Uterus (tissue), 4 donors: ENCODE data around the gene DCLK3. TPM values are rescaled to one million over a fixed set of nuclear protein-coding genes. Genes with fewer than 3 reads are reported as not detected.

Experiments
- DNase-seq, 2 donors: peaks; one replicate each; pipeline ENCODE4 v3.0.0-alpha.2; 2019 to 2020
- H3K27ac ChIP-seq, 2 donors: fragments of 200-600 bp; sonication (generic); 1 replicate in 1 of 2; 2 replicates in 1 of 2; pipeline ENCODE4 v1.5.1; 2016 to 2018
- H3K27me3 ChIP-seq, 2 donors: fragments of 200-600 bp; sonication (generic); one replicate each; pipeline ENCODE4 v1.5.1; 2018 to 2019; ENCODE audit warnings: control low read depth in 1 of 2
- H3K36me3 ChIP-seq, 2 donors: fragments of 200-600 bp; sonication (generic); one replicate each; pipeline ENCODE4 v1.5.1; 2019; ENCODE audit warnings: control low read depth in 1 of 2
- H3K4me1 ChIP-seq, 2 donors: fragments of 200-600 bp; sonication (generic); one replicate each; pipeline ENCODE4 v1.5.1; 2018 to 2019; ENCODE audit warnings: control low read depth in 1 of 2
- H3K4me3 ChIP-seq, 2 donors: fragments of 200-600 bp; sonication (generic); 1 replicate in 1 of 2; 2 replicates in 1 of 2; pipeline ENCODE4 v1.5.1; 2018 to 2019; ENCODE audit warnings: mild to moderate bottlenecking in 1 of 2
- H3K9me3 ChIP-seq, 2 donors: fragments of 200-600 bp; sonication (generic); one replicate each; pipeline ENCODE4 v1.5.1; 2019; ENCODE audit warnings: control low read depth in 1 of 2
- POLR2A ChIP-seq, 2 donors: fragments of 450-650 bp; IDR thresholded peaks; one replicate each; pipeline ENCODE4 v1.6.1; 2016; ENCODE audit warnings: antibody characterized with exemption in 2 of 2, mild to moderate bottlenecking in 1 of 2, moderate library complexity in 1 of 2
- intact Hi-C: fragments of 100-400 bp; cut with DNase I; formaldehyde crosslinking; loops from one replicate; pipeline ENCODE4 v1.15.1; 2023; ENCODE audit warnings: low total_unique reads
- total RNA-seq, 4 donors: library from RNA; depleted of rRNA in 3 of 4; stranded (reverse); fragments of >200 nt in 3 of 4; gene quantifications; one replicate each; pipeline versions ENCODE4 v1.1.0 to v1.2.4, GENCODE V29; 2014 to 2023
- TF ChIP-seq, protein P1 (sequence below), 4 experiments: fragments of 200-600 bp in 2 of 4; fragments of 450-650 bp in 2 of 4; sonication (generic) in 2 of 4; IDR thresholded peaks; one replicate each; pipeline ENCODE4 v1.5.1; 2016 to 2019; ENCODE audit warnings: antibody characterized with exemption in 4 of 4, mild to moderate bottlenecking in 2 of 4, moderate library complexity in 1 of 4
- donor health status: DM: yes; HTN: yes; CAD: no.

The DCLK3 gene
- total RNA-seq, 4 donors from 2014 or later = 1.0 to 1.5 TPM; not detected in 2

DNA sequence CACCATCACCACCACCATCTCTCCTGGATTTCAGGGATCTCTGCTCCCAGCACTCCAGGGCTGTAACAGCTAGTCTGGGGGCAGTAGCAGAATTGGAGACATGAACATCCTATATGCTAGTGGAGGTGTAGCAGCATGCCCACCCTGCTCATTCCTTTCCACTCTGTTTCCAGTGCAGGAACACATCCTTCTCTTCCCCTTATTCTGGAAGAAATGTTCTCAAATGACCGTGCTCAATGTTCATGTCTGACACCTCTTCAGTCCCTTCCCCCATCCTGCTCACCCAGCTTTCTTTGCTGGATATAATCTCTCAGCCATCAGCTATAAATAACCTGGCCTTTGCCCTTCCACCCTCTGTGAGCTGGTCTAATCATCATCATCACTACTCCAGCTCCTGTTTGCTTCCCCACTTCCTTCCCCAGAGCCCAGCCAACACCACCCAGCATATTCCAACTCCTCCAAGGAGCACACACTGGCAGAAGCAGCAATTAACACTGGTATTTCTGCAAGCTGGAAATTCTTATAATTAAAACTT, 31.1 kb downstream of the DCLK3 start:
- TF ChIP-seq, protein P1, sequence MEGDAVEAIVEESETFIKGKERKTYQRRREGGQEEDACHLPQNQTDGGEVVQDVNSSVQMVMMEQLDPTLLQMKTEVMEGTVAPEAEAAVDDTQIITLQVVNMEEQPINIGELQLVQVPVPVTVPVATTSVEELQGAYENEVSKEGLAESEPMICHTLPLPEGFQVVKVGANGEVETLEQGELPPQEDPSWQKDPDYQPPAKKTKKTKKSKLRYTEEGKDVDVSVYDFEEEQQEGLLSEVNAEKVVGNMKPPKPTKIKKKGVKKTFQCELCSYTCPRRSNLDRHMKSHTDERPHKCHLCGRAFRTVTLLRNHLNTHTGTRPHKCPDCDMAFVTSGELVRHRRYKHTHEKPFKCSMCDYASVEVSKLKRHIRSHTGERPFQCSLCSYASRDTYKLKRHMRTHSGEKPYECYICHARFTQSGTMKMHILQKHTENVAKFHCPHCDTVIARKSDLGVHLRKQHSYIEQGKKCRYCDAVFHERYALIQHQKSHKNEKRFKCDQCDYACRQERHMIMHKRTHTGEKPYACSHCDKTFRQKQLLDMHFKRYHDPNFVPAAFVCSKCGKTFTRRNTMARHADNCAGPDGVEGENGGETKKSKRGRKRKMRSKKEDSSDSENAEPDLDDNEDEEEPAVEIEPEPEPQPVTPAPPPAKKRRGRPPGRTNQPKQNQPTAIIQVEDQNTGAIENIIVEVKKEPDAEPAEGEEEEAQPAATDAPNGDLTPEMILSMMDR (IDR thresholded peaks at IDR 0.05) = no peak
- no peak for TF ChIP-seq POLR2A (IDR thresholded peaks at IDR 0.05)
- intact Hi-C loops = no loop called here
- H3K4me3 ChIP-seq = no peak overlapping the region
- H3K9me3 ChIP-seq = no peaks in the 10 kb centered on the region
- no peaks in the 10 kb centered on the region for H3K27me3 ChIP-seq
- no peak for DNase-seq
- no peaks in the 10 kb centered on the region for H3K36me3 ChIP-seq
- no peak overlapping the region for H3K27ac ChIP-seq
- H3K4me1 ChIP-seq = no peaks in the 10 kb centered on the region

DNA sequence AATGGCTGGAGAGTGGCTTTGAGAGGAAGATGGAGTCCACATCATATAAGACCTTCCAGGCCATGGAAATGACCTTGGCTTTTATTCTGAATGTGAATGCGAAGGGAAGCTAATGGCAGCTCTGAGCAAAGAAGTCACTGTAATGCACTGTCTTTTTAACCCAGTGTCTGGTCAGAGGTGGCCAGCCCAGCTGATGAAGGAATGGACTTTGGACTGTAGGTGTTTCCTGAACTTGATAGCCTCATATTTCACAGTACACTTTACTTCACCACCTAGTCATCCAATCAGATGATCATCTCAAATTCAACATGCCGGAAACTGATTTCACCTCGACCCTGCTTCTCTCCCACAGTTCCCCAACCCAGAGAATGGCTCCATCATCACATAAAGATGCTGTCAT, 33.4 kb downstream of the DCLK3 start:
- Histone ChIP-seq H3K4me3 (no peak overlapping the region), H3K36me3 (no peaks in the 10 kb centered on the region), H3K27ac (no peak overlapping the region), H3K4me1 (no peaks in the 10 kb centered on the region), H3K9me3 (no peaks in the 10 kb centered on the region), H3K27me3 (no peaks in the 10 kb centered on the region)
- no peak for DNase-seq
- intact Hi-C loops = no loop called here
- TF ChIP-seq, protein P1 (IDR thresholded peaks at IDR 0.05) = no peak
- no peak for TF ChIP-seq POLR2A (IDR thresholded peaks at IDR 0.05)

DNA sequence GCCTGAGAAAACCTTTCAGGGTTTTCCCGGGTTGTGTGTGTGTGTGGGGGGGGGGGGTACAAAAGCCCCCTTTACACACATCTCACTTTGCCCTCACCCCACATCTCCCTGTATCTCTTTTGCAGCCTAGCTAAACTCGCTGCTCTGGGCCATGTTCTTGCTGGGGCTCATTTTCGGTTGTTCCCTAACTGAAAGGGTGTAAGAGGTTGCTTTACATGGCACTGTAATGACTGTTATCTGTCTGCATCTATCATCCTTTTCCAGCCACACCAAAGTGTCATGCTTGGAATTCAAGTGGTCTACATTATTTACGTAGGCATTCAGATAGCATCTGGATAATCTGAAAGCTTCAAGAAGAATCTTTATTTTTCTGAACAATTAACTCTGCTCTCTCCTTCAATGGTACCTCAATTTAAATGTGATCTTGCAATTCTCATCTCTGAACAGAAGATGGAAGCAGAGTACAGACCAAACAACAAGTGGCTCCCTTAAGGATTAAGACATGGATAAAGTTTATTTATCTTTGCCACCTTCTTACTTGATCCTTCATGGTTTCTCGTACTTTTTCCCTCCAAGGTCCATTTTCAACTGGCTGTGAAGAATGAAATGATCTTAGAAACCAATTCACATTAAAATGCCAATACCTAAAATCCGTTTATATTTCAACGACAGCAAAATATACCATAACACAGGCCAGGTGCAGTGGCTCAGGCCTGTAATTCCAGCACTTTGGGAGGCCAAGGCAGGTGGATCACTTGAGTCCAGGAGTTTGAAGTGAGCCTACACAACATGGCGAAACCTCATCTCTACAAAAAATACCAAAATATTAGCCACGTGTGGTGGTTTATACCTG, 34.9 kb downstream of the DCLK3 start:
- H3K4me3 ChIP-seq = no peak overlapping the region
- H3K9me3 ChIP-seq = no peaks in the 10 kb centered on the region
- TF ChIP-seq, protein P1 (IDR thresholded peaks at IDR 0.05) = peak; percentile 49 to 83 (median 66)
- TF ChIP-seq POLR2A (IDR thresholded peaks at IDR 0.05) = no peak
- no peaks in the 10 kb centered on the region for H3K27me3 ChIP-seq
- no peaks in the 10 kb centered on the region for H3K36me3 ChIP-seq
- no peaks in the 10 kb centered on the region for H3K4me1 ChIP-seq
- H3K27ac ChIP-seq = no peak overlapping the region
- DNase-seq = no peak
- intact Hi-C loops = no loop called here

- Histone ChIP-seq H3K4me3 (no peak overlapping the region), H3K9me3 (no peaks in the 10 kb centered on the region), H3K36me3 (no peaks in the 10 kb centered on the region), H3K4me1 (no peaks in the 10 kb centered on the region), H3K27ac (no peak overlapping the region), H3K27me3 (no peaks in the 10 kb centered on the region)
- TF ChIP-seq, protein P1 (IDR thresholded peaks at IDR 0.05) = no peak
- no peak for TF ChIP-seq POLR2A (IDR thresholded peaks at IDR 0.05)
- intact Hi-C loops = no loop called here
- no peak for DNase-seq
These were observed 49.8 kb downstream of the DCLK3 start for GRCh38 chr3:36714343-36715086.

- intact Hi-C loops = no loop called here
- no peak overlapping the region for H3K27ac ChIP-seq
- no peak for DNase-seq
- no peaks in the 10 kb centered on the region for H3K27me3 ChIP-seq
- H3K36me3 ChIP-seq = no peaks in the 10 kb centered on the region
- no peak overlapping the region for H3K4me3 ChIP-seq
- no peak for TF ChIP-seq POLR2A (IDR thresholded peaks at IDR 0.05)
- TF ChIP-seq, protein P1 (IDR thresholded peaks at IDR 0.05) = no peak
- H3K9me3 ChIP-seq = no peaks in the 10 kb centered on the region
- H3K4me1 ChIP-seq = no peaks in the 10 kb centered on the region
These were observed 50.4 kb downstream of the DCLK3 start for GRCh38 chr3:36713904-36714303.
